ENCODE results near the gene FAM193B.
"Not testable (repeated sequence)": the region's sequence is repeated elsewhere in the genome, so short reads cannot be mapped to it uniquely, and the experiment has no call there.

Gene FAM193B

GRCh38 chr5:177486256-177486655, 68.1 kb downstream of the FAM193B start:
- no peak for DNase-seq (ENCODE audit: low spot score)

DNA sequence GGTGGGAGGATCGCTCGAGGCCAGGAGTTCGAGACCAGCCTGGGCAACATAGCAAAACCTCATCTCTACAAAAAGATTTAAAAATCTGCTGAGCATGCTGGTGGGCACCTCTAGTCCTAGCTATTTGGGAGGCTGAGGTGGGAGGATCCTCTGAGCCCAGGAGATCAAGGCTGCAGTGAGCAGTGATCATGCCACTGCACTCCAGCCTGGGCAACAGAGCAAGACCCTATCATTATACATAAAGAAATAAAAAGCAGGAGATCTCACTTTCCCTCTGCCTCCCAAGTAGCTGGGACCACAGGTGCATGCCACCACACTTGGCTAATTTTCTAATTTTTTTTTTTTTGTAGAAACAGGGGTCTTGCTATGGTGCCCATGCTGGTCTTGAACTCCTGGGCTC, 68.6 kb downstream of the FAM193B start:
- not testable (repeated sequence) for DNase-seq (ENCODE audit: low spot score)

DNA sequence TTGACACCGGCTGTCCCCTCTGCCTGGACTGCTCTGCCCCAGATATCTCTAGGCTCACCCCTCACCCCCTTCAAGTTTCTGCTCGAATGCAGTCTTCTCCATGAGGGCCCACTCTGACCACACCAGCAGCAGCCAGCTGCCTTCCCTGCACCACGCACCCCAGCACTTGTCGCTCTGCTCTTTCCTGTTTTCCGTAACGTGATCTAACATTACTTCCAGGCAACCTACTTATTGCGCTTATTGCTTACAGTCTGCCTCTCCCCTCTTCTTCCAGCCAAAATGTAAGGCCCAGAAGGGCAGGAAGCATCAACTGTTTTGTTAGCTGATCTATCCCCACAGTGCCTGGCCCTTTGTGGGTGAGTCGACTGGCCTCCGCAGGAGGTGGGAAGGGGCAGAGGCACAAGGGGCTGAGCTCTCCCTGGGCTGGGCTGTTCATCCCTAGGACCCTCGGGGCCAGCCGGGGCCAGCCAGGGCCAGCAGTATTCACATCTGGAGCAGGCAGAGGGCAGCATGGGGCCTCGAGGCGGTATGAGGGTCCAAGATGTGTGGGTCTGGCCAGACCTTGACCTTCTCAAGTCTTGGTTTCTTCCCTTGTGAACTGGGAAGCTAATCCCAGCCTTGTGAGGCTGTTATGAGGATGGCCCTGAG, 69.3 kb downstream of the FAM193B start:
- no peak for DNase-seq (ENCODE audit: low spot score)

DNA sequence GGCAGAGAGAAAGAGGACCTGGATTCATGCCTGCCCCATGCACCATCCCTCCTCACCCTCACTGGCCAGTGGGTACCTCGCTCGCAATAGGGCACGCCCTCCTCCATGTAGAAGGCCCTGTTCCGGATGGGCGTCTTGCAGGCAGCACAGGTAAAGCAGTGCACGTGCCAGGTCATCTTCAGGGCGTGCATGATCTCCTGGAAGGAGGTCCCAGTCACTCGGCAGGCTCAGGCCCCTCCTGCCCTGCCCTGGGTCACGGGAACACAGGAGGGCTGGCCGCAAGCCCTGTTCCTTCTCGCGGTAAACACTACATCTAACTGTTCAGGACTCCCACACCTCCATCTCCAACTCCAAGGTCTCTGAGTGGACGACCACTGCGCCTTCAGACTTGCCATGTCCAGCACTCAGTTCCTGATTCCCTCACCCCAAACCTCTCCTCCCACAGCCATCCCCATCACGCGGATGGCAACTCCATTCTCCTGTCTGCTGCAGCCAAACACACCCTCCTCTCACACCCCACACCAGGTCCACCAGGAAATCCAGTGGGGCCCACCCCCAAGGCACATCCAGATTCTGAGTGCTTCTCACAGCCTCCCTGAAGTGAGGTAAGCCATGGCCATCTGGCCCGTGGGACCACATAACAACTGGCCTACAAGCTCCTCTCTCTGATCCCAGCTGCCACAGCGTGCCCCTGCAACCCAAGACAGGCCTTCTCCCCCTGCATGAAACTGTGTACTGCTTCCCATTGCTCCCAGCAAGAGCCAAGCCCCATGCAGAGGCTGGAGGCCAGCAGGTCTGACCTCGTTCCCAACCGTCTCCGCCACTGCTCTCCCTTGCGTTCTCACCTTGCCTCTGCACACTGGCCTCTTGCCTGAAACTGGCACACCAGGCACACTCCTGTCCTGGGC, 70.1 kb downstream of the FAM193B start:
- no peak for DNase-seq (ENCODE audit: low spot score)

GRCh38 chr5:177483042-177483441, 71.3 kb downstream of the FAM193B start:
- DNase-seq (ENCODE audit: low spot score), result no peak

DNA sequence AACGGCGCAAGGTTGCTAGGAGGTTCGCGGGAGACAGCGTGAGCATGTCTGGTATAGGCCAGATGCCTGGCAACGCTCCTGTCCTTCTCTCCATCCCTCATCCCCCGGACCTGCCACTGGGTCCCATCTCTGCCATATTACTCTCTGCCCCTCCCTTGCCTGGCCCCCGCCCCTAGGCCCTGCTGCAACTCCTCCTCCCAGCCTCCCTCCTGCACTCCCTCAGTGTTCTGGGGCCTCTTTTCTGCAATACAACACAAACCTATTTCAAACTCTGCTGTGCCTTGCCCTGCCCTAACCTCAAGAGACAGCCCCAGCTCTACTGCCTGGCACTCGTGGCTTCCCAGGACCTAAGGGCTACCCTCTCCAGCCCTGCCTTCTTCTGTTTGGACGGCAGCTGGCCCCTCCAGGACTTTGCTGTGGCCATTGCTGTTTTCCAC, 72.0 kb downstream of the FAM193B start:
- DNase-seq (ENCODE audit: low spot score), result no peak

GRCh38 chr5:177479774-177480173, 74.6 kb downstream of the FAM193B start:
- no peak for DNase-seq (ENCODE audit: low spot score)

DNA sequence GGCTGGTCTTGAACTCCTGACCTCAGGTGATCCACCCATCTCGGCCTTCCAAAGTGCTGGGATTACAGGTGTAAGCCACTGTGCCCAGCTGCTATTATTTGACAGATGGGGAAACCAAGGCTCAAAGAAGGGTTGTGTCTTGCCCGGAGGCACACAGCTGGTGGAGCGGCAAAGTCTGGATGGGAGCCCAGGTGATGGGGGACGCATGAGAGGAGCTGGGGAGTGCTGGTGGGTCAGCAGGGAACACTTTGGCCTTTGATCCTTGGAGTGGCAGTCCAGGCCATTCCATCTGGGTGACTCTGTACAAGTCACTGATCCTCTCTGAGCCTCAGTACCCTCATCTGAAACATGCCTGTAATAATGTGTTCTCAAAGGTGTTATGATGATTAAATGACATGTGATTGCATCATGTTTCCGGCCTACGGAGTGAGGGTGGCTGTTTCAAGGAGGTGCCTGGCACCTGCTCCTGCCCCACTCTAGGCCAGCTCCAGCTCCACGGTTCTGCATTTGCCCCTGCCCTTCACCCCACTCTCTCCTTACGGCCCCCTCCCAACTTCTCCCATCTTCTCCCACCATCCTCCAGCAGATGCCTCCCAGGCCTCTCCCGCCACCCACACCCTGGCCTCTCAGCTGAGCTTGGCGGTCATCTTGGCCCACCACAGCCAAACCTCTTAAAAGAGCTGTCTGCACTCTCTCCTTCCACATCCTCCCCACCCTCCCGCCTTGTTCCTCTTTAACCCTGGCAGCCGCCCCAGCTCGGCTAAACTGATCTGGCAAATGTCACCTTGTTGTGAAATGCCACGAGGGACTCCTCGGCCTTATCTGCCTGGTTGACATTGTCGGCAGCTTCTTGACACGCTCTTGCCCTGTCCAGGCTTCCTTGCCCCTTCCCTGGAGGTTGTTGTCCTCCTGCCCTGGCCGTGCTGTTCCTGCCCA, 75.4 kb downstream of the FAM193B start:
- no peak for DNase-seq (ENCODE audit: low spot score)

- no peak for DNase-seq (ENCODE audit: low spot score)
Observed at GRCh38 chr5:177477701-177478477, 76.5 kb downstream of the FAM193B start.

- no peak for DNase-seq (ENCODE audit: low spot score)
Observed at GRCh38 chr5:177476531-177477233, 77.7 kb downstream of the FAM193B start.

DNA sequence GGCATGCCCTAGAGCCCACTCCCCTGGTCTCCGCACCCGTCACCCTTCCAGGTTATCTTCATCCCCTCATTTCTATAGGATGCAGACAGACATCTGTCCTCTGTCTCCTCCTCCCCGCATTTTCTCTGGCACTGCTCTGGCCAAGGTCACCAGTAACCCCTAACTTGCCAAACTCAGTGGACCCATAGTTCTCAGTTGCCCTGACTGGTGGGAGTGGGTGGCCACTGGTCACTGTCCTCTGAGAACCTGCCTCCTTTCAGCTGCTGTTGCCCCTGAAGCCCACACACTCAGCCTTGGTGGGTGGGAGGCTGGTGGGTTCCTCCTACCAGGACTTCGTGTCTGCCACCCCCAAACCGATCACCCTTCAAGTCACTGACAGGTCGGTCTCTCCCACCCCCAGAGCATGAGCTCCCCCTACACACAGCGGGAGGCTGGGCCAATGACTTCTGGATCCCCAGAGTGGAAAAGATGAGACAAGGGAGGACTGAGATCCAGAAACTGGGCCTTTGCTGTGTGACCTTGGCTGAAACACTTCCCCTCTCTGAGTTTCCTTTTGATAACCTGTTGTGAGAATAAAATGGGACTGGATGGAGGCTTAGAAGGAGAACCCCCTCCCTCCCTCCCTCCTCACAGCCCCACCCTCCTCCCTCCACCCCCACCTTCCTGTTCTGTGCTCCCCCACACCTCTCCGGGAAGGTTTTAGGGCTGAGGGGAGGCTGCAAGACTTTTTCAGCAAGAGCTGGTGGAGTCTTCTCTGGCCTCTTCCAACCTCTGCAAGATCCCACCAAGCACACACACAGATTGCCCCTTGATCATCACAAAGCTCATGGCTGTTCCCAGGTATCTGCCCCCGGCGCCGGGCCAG, 78.6 kb downstream of the FAM193B start:
- DNase-seq (ENCODE audit: low spot score), result no peak

GRCh38 chr5:177474846-177475562, 79.4 kb downstream of the FAM193B start:
- DNase-seq (ENCODE audit: low spot score), result no peak

DNA sequence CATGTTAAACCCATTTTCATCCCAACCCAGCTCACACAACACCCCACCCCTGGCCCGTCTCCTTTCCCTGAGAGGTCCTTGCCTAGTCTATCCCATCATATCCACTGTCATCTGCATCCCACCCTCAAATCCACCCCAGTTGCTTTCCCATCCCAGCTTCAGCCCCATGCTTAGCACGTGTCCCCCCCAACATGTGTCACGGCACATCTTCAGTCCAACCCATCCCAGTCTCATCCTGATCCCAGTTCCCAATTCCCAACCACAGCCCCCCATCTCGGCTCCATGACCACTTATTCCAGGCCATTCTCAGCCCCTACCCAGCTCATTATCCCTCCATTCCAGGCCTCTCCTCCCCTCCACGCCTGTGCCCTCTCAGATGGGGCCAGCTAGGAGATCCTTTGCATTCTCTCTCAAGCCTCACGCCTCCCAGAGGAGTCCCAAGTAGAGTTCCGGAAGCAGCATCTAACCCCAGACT, 80.3 kb downstream of the FAM193B start:
- DNase-seq (ENCODE audit: low spot score), result no peak

DNA sequence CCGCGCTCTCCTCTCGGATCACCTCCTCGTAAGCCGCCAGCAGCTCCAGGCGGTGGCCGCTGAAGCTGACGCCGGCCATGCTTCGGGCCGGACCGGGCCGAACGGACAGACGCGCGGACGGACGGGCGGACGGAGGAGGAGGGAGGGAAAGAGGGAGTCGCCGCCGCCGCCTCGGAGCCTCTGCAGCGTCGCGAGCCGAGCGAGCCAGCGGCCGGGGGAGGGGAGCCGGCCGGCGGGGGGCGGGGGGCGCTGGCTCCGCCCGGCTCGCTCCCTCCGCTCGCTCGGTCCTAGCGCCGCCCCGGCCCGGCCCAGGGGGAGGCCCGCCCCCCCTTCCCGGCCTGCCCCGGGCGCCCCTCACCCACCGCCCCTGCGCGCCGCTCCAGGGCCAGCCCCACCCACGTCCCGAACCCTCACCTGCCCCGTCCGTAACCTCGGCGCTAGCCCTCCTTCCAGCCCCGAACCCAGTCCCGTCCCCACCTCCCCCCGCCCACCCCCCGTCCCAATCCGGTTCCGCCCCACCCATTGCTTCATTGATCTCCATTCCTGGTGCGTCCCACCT, 80.8 kb downstream of the FAM193B start, which contains the start of gene DBN1:
TSS of gene DBN1 (minus strand) at position 192 of the 559 bp plus-strand sequence. CDS start at position 79, 113 bp downstream.
- peak; percentile 92 for DNase-seq (ENCODE audit: low spot score)

DNA sequence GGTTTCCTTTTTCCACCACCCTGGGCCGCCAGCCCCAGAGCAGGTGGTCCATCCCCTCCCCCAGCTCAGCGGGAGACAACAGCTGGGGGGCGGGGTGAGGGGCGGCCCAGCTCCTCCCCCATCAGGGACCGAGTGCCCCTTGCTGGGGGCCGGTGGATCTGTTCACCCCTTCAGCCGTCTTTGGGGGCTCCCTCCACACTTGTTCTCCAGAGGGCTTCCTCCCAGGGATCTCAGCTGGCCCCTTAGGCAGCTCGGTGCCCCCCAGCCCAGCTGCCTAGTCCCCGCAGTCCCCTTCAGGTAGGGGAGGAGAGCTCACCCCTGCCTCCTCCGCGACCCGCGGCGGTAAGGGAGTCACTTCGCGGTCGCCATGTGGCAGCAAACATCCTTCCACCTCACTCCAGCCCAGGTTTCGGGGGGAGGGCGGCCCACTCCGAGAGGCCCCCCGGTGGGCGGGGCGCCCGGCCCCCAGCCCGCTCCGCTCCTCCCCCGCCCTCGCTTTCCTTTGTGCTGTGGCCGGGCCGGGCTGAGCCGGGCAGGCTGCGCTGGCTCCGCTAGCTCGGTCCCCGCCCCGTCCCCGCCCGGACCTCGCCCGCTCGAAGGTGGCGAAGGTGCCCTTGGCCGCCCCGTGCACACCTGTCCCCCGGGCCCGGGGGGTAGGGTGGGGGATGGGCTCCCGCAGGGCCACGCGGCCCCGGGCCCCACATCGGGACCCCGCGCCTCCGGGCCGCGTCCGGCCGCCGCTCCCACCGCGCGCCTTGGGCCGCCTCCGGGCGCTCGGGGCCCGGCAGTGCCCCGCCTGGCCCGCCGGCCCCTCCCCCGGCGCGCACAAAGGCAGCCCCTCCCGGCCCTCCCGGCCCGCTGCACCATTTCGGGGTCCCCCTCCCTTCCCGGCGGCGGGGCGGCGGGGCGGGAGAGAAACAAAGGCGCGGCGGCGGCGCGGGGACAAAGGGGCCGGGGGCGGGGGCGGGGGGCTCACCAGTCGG, 81.6 kb downstream of the FAM193B start:
- DNase-seq (ENCODE audit: low spot score), result peak; percentile 47

DNA sequence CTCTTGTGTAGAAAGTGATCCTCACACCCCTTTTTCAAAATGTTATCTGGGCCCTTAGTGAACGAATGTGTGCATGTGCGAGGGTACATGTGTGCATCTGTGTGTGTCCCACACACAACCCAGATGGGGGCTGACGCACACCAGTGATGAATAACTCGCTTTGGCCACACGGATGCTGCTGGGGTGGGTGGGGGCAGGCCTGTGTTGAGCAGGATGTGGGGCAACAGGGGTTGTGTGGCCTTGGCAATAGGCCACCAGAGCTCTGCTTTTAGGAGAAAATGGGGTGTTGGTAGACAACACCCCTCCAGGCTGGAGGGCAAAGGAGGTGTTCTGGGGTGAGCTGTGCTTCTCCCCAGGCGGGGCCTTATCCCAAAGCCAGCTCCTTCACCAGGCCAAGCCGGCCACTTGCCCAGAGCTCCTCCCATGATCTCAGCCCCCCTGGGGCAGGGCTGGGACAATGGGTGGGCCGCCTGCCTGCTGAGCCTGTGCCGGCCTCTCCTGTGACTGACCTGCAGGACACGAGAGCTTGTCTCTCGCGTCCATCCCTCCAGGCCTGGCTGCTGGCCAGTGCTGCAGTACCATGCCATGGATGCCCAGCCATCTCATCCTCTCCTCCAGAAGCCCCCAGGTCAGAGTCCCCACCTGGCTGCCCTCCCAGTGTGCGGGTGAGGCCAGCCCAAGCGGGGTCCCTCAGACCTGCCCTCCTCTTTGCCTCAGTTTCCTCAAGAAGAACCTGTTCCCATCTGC, 82.6 kb downstream of the FAM193B start:
- no peak for DNase-seq (ENCODE audit: low spot score)
